Activated CD8-positive, alpha-beta memory T cell treated with anti-CD3 and anti-CD28 coated beads, Interleukin-2, amount 10 ng/mL, durations not matched to agents 7 days and 5 days (primary cell): Measurements from ENCODE around the gene SCP2D1. TPM values are rescaled to one million over a fixed set of nuclear protein-coding genes. Genes with fewer than 3 reads are reported as not detected.
"Not testable (repeated sequence)": the region's sequence is repeated elsewhere in the genome, so short reads cannot be mapped to it uniquely, and the experiment has no call there.

ENCODE experiments used
- ATAC-seq: fragments of 150-1000 bp; cut with Tn5 transposase; one replicate; pipeline ENCODE4 v1.10.0; 2021; ENCODE audit warnings: moderate library complexity
- CTCF ChIA-PET: fragments of 350-600 bp; sonication (Branson Sonifier 250); formaldehyde crosslinking; loops from one replicate; lab custom pipeline; 2021; ENCODE audit warnings: antibody characterized with exemption; lab: Charles Lee
- DNase-seq: peaks from one replicate; pipeline ENCODE4 v3.0.0-alpha.2; 2020
- H3K27ac Mint-ChIP-seq: one replicate; pipeline ENCODE4 v1.8.0; 2021; ENCODE audit warnings: mild to moderate bottlenecking, mixed read lengths
- H3K27me3 Mint-ChIP-seq: one replicate; pipeline ENCODE4 v1.8.0; 2021; ENCODE audit warnings: mixed read lengths
- H3K36me3 Mint-ChIP-seq: one replicate; pipeline ENCODE4 v1.8.0; 2021; ENCODE audit warnings: mild to moderate bottlenecking, mixed read lengths
- H3K4me1 Mint-ChIP-seq: one replicate; pipeline ENCODE4 v1.8.0; 2021; ENCODE audit warnings: mixed read lengths
- H3K4me3 Mint-ChIP-seq: one replicate; pipeline ENCODE4 v1.8.0; 2021; ENCODE audit warnings: mild to moderate bottlenecking, moderate library complexity, mixed read lengths
- H3K9me3 Mint-ChIP-seq: one replicate; pipeline ENCODE4 v1.8.0; 2022; ENCODE audit warnings: low read depth, mixed read lengths
- total RNA-seq, 2 experiments: library from RNA; stranded (reverse); gene quantifications; one replicate each; pipeline ENCODE4 v1.2.3, GENCODE V29; 2021

SCP2D1 gene
- not detected for total RNA-seq

DNA sequence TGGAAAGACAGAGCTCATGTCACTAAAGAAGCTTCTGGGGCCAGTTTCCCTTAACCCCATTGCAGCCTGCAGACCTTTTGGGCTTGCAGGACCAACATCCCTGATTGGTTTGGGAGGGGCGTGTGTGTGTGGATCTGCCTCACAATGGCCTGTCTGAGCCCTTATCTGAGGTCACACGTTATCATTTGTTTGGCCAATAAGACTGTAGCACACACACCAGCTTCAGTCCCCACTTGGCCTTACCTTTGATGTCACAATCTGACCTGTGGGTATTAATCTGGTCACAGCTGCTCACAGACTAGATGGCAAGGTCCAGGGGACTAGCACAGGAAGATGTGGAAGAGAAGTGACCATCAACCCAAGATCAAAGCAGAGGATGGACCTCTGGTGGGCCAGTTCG lies at the start of gene SCP2D1:
Gene SCP2D1 (plus strand): TSS at position 301 of the 400 bp plus-strand sequence. CDS start 33 bp downstream, at position 334.
- H3K4me3 Mint-ChIP-seq: no peak within 1 kb of the TSS
- DNase-seq (no peak), ATAC-seq (no peak)
- no peaks in the 10 kb centered on the region for H3K27me3 Mint-ChIP-seq
- H3K27ac Mint-ChIP-seq: no peak within 1 kb of the TSS
- no peaks in the 10 kb centered on the region for H3K9me3 Mint-ChIP-seq
- H3K4me1 Mint-ChIP-seq: no peaks in the 10 kb centered on the region
- H3K36me3 Mint-ChIP-seq: no peaks in the 10 kb centered on the region
- CTCF ChIA-PET: interaction anchor here (1.3 kb wide), 1 partner anchor 181 kb away, joined by 3 read pairs; no protein-coding TSS in a partner anchor

DNA sequence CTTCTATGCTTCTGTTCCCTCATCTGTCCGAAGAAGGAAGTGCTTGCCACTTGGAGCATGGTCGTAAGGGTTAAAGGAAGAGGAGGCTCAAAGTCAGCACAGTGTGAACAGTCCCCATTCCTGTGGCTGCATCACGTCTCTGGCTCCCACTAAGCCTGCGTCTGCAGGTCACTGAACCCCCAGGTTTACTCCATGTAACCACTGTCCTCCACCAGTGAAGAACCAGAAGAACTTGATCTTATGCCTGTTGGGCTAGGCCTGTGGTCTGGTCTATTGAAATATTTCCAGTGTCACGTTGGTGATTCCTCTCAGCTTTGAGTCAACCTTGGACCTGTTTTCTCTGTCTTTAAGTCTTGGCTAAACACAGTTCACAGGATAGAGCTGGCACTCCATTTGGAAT lies 45.9 kb upstream of the SCP2D1 start:
- Mint-ChIP-seq H3K27ac (no peak overlapping the region), H3K36me3 (no peaks in the 10 kb centered on the region), H3K4me1 (no peaks in the 10 kb centered on the region), H3K27me3 (peaks cover 9% of the 10 kb centered on the region), H3K4me3 (no peak overlapping the region), H3K9me3 (no peaks in the 10 kb centered on the region)
- CTCF ChIA-PET: no interaction called here
- DNase-seq: no peak
- no peak for ATAC-seq

DNA sequence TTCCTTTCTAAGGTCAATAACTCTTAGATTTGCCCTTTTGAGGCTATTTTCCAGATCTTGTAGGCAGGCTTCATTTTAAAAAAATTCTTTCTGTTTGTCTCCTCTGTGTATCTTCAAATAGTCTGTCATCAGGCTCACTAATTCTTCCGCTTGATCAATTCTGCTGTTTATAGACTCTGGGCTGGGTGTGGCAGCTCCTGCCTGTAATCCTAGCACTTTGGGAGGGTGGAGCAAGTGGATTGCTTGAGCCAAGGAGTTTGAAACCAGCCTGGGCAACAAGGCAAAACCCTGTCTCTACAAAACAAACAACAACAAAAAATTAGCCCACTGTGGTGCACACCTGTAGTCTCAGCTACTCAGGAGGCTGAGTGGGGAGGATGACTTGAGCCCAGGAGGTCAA lies 40.0 kb upstream of the SCP2D1 start:
- Mint-ChIP-seq H3K36me3 (no peaks in the 10 kb centered on the region), H3K27ac (no peak overlapping the region), H3K4me1 (no peaks in the 10 kb centered on the region), H3K27me3 (peaks cover 19% of the 10 kb centered on the region), H3K4me3 (no peak overlapping the region), H3K9me3 (no peaks in the 10 kb centered on the region)
- DNase-seq (no peak), ATAC-seq (no peak)
- CTCF ChIA-PET: no interaction called here

DNA sequence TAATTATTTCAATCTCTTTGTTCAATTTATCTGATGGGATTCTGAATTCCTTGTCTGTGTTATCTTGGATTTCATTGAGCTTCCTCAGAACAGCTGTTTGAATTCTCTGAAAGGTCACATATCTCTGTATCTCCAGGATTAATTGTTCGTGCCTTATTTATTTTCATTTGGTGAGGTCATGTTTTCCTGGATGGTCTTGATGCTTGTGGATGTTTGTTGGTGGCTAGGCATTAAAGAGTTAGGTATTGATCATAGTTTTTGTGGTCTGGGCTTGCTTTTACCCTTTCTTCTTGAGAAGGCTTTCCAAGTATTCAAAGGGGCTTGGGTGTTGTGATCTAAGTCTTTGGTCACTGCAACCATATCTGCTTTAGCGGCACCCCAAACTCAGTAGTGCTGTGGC lies 39.4 kb upstream of the SCP2D1 start:
- ATAC-seq: no peak
- Mint-ChIP-seq H3K36me3 (no peaks in the 10 kb centered on the region), H3K27me3 (peaks cover 19% of the 10 kb centered on the region), H3K27ac (no peak overlapping the region), H3K4me3 (no peak overlapping the region), H3K9me3 (no peaks in the 10 kb centered on the region), H3K4me1 (no peaks in the 10 kb centered on the region)
- CTCF ChIA-PET: no interaction called here
- no peak for DNase-seq

DNA sequence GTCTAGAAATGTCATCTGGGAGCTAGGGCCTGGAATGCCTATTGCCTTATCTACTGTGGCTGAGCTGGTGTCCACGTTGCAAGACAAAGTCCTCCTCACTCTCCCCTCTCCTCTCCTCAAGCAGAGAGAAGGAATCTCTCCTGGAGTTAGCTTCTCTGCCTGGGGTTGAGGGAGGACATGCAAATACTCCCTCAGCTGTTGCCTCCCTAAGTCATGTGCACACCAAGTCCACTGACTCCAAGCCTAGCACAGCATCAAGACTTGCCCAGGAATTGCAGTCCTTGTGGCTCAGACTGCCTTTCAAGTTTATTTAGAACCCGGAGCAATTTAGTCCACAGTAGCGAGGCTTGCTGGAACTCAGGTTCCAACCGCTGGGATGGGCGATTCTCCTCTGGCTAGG lies 38.0 kb upstream of the SCP2D1 start:
- H3K27ac Mint-ChIP-seq: no peak overlapping the region
- no peaks in the 10 kb centered on the region for H3K36me3 Mint-ChIP-seq
- H3K4me3 Mint-ChIP-seq: no peak overlapping the region
- DNase-seq (no peak), ATAC-seq (no peak)
- no peaks in the 10 kb centered on the region for H3K4me1 Mint-ChIP-seq
- peaks cover 19% of the 10 kb centered on the region for H3K27me3 Mint-ChIP-seq
- CTCF ChIA-PET: no interaction called here
- H3K9me3 Mint-ChIP-seq: no peaks in the 10 kb centered on the region

DNA sequence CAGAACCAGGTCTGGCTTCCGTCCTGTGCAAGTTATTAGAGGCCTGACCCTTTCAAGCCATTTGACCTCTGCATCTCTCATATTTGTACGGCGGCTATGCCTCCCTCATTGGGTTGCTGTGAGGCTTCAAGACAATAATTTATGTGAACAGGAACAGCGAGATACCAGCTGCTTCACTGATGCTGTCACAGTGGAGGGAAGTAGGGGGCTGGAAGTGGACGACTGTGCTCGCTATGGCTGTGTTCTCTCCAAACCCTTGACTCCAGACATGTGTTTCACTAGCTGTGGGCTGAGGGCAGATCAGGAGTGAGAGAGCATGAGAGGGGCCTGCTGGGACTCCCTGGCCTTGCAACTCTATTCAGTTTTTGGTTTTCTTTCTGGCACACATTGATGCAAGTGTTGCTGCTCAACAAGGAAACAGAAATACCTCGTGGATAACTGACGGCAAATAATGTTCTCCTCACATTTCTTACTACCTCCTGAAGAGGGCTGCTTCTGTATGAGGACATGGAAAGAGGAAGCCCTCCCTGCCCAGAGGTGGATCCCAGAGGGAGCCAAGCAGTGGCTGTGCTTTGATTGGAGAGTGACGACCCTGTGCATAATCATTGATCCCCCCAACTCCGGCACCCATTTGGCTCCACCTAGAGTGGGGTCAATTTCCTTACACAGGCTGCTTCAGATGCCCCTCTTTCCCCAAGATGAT lies 34.7 kb upstream of the SCP2D1 start:
- Mint-ChIP-seq H3K9me3 (no peaks in the 10 kb centered on the region), H3K27me3 (no peaks in the 10 kb centered on the region), H3K4me1 (no peaks in the 10 kb centered on the region), H3K27ac (no peak overlapping the region), H3K4me3 (no peak overlapping the region), H3K36me3 (no peaks in the 10 kb centered on the region)
- ATAC-seq (no peak), DNase-seq (no peak)
- CTCF ChIA-PET: no interaction called here

DNA sequence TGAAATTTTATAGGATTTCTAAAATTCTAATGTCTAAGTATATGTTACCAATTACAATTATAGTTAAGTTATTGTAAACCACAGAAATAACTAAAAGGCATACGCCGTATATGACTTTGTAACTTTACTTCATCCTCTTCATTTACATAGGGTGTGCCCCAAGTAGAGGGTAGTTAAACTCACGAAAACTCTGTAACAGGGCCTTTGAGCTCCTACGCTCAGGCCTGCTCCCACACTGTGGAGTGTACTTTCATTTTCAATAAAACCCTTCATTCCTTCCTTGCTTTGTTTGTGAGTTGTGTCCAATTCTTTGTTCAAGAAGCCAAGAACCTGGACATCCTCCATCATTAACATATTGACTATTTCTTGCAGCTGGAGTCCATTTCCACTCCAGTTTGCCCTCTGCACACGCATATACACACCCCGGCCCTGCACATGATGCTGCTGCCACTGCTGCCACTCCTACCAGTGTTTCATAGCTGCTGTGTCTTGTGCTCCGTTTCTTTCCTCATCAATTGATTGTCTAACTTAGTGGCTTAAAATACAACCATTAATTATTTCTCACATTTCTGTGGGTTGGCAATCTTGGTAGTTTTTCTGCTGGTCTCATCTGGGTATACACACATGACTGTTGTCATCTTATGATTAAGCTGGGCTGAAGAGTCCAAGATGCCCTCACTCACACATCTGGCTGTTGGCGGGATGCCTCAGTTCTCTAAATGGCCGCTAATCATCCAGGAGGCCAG lies 33.0 kb upstream of the SCP2D1 start:
- Mint-ChIP-seq H3K27me3 (peaks cover 3% of the 10 kb centered on the region), H3K4me3 (no peak overlapping the region), H3K9me3 (no peaks in the 10 kb centered on the region), H3K4me1 (no peaks in the 10 kb centered on the region), H3K36me3 (no peaks in the 10 kb centered on the region), H3K27ac (no peak overlapping the region)
- CTCF ChIA-PET: no interaction called here
- ATAC-seq: no peak
- DNase-seq: no peak

DNA sequence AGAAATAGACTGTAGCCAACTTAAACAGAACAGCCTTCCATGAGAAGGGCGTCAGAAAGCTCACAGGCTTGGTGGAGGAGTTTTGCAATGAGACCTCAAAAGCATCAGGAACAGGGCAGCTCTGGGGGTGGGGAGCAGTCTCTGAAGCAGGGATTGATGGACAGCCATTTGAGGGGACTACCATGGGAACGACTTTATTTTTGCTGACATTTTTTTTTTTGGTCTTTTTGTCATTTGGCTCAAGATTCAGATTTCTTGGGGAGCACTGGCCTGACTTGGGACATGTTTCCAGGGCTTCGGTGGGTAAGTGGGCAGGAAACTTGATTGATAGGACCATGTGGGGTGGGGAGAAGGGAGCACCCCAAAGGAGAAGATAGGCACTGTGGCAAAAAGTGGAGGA lies 32.1 kb upstream of the SCP2D1 start:
- CTCF ChIA-PET: no interaction called here
- Mint-ChIP-seq H3K9me3 (no peaks in the 10 kb centered on the region), H3K27me3 (peaks cover 5% of the 10 kb centered on the region), H3K27ac (no peak overlapping the region), H3K4me1 (no peaks in the 10 kb centered on the region), H3K36me3 (no peaks in the 10 kb centered on the region), H3K4me3 (no peak overlapping the region)
- DNase-seq (no peak), ATAC-seq (no peak)

DNA sequence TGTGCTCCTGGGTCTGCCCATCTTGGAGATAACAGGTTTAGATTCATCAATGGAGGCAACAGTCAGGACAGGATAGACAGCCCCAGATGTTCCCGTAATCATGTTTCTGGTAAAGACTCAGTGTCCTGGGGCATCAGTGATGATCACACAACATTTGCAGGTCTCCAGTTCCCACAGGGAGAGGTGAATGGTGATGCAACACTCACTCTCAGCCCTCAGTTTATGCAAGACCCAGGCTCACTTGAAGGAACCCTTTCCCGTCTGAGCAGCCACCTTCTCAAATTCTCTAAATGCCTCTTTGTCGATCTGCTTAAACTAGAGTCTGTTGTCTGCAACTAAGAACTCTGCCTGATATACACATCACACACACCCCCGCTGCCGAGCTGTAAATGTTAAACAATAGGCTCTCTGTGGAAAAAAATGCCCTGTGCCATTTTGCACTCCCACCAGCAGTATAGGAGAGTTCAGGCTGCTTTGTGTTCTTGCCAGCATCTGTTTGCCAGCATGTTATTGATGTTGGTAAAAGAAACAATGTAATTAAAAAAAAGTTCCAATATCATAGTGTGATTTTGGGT lies 30.1 kb upstream of the SCP2D1 start:
- Mint-ChIP-seq H3K27me3 (peaks cover 7% of the 10 kb centered on the region), H3K36me3 (no peaks in the 10 kb centered on the region), H3K4me1 (no peaks in the 10 kb centered on the region), H3K4me3 (no peak overlapping the region), H3K9me3 (no peaks in the 10 kb centered on the region), H3K27ac (no peak overlapping the region)
- no peak for ATAC-seq
- DNase-seq: no peak
- CTCF ChIA-PET: no interaction called here

DNA sequence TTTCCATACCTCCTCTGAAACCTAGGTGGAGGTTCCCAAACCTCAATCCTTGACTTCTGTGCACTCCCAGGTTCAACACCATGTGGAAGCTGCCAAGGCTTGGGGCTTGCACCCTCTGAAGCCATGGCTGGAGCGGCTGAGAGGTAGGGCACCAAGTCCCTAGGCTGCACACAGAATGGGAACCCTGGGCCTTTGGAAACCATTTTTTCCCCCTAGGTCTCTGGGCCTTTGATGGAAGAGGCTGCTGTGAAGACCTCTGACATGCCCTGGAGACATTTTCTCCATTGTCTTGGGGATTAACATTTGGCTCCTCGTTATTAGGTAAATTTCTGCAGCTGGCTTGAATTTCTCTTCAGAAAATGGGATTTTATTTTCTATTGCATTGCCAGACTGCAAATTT lies 26.5 kb upstream of the SCP2D1 start:
- H3K36me3 Mint-ChIP-seq, H3K4me1 Mint-ChIP-seq, H3K4me3 Mint-ChIP-seq, ATAC-seq, H3K27ac Mint-ChIP-seq, CTCF ChIA-PET, DNase-seq, H3K9me3 Mint-ChIP-seq: not testable (repeated sequence)
- peaks cover 23% of the 10 kb centered on the region for H3K27me3 Mint-ChIP-seq

DNA sequence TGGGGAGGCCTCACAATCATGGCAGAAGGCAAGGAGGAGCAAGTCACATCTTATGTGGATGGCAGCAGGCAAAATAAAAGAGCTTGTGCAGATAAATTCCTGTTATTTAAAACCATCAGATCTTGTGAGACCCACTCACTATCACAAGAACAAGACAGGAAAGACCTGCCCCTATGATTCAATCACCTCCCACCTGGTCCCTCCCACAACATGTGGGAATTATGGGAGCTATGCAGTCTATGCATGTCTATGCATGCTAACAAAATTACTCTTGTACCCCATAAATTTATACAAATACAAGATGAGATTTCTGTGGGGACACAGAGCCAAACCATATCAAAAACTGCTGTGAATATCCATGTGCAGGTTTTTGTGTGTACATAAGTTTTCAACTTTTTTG lies 25.6 kb upstream of the SCP2D1 start:
- Mint-ChIP-seq H3K4me3 (no peak overlapping the region), H3K36me3 (no peaks in the 10 kb centered on the region), H3K27me3 (peaks cover 23% of the 10 kb centered on the region), H3K27ac (no peak overlapping the region), H3K9me3 (no peaks in the 10 kb centered on the region), H3K4me1 (no peaks in the 10 kb centered on the region)
- ATAC-seq (no peak), DNase-seq (no peak)
- CTCF ChIA-PET: no interaction called here

DNA sequence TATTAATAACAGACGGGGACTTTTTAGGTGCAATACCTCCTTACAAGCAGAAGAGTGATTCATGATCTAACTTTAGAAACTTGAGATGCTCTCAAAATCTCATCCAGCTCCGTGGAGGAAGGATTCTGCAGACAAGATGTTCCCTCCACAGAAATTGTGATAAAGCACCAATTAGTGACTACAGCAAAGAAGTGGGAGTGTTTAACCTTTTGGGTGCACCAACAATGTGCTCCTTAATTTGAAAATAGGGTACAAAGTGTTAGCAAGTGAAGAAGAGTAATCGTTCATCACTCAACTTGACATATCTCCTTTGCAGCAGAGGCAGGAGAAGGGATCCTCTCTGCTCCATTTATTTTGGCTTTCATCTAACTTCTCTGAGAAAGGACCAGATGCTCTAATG lies 22.8 kb upstream of the SCP2D1 start:
- ATAC-seq (no peak), DNase-seq (no peak)
- H3K9me3 Mint-ChIP-seq: no peaks in the 10 kb centered on the region
- CTCF ChIA-PET: no interaction called here
- H3K4me1 Mint-ChIP-seq: peaks cover 10% of the 10 kb centered on the region
- no peaks in the 10 kb centered on the region for H3K36me3 Mint-ChIP-seq
- no peak overlapping the region for H3K4me3 Mint-ChIP-seq
- H3K27ac Mint-ChIP-seq: no peak overlapping the region
- H3K27me3 Mint-ChIP-seq: peaks cover 19% of the 10 kb centered on the region

DNA sequence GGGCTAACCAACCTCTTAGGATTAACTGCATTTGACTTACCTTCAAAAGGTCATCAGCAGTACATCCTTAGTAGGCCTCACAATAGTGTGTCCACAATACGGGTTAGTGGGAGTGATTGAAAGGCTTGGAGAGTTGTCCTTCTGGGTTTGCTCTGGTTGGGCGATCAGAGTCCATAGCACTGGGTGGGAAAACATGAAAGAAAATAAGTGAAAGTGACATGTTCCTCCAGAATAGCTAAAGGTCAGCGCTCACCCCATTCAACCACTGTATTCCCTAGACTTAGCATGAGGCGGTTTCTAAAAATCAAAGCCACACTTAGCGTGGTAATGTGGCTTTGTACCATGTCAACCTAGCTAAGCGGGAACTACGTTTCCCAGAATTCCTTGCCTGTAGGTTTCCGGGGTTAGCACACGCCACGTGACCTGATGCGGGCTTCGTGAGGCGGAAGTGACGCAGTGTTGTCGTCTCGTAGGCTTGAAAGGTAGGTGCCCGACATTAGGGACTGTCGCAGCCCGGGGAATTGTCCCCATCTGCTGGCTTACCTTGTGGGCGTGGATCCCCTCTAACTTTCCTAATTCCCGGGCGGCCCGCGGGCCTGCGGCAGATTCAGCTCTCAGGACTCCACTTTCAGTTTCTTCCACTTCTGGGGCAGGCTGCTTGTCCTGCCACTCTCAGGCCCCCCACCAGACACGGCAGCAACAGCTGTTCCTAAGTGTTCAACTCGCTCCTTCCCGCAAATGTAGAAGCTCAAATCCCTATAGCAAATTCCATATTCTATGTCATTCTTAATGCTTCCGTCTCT lies 19.8 kb upstream of the SCP2D1 start:
- peaks cover 12% of the 10 kb centered on the region for H3K4me1 Mint-ChIP-seq
- peak overlapping the region; percentile 86 for H3K4me3 Mint-ChIP-seq
- CTCF ChIA-PET: interaction anchor here (1.2 to 1.7 kb wide), 2 partner anchors 162 to 203 kb away, joined by 3 to 6 read pairs; no protein-coding TSS in a partner anchor
- ATAC-seq (peak; percentile 97), DNase-seq (peak; percentile 92)
- H3K36me3 Mint-ChIP-seq: no peaks in the 10 kb centered on the region
- H3K27ac Mint-ChIP-seq: peak overlapping the region; percentile 94
- peaks cover 16% of the 10 kb centered on the region for H3K27me3 Mint-ChIP-seq
- peaks cover 2% of the 10 kb centered on the region for H3K9me3 Mint-ChIP-seq
